ENCODE results near the gene VAV3.

VAV3 gene

GRCh38 chr1:107777664-107778047 is 187.3 kb downstream of the VAV3 start:
- TF ChIP-seq CTCF (IDR thresholded peaks at IDR 0.05; ENCODE audit: low read depth, low read length): no peak
- DNase-seq (ENCODE audit: extremely low read depth, low read depth): no peak

- no peak for DNase-seq (ENCODE audit: extremely low read depth, low read depth)
- no peak for TF ChIP-seq CTCF (IDR thresholded peaks at IDR 0.05; ENCODE audit: low read depth, low read length)
These were observed 187.9 kb downstream of the VAV3 start for GRCh38 chr1:107776900-107777663.

GRCh38 chr1:107771377-107771776 is 193.6 kb downstream of the VAV3 start:
- no peak for TF ChIP-seq CTCF (IDR thresholded peaks at IDR 0.05; ENCODE audit: low read depth, low read length)
- DNase-seq (ENCODE audit: extremely low read depth, low read depth): no peak

- no peak for DNase-seq (ENCODE audit: extremely low read depth, low read depth)
These were observed 197.8 kb downstream of the VAV3 start for GRCh38 chr1:107767156-107767582.

GRCh38 chr1:107766533-107766932 is 198.4 kb downstream of the VAV3 start:
- DNase-seq (ENCODE audit: extremely low read depth, low read depth): no peak
- TF ChIP-seq CTCF (IDR thresholded peaks at IDR 0.05; ENCODE audit: low read depth, low read length): no peak

More at GRCh38 chr1:107767156-107767582, 197.8 kb downstream of the VAV3 start:
- TF ChIP-seq CTCF (IDR thresholded peaks at IDR 0.05; ENCODE audit: low read depth, low read length): no peak

- no peak for DNase-seq (ENCODE audit: extremely low read depth, low read depth)
- no peak for TF ChIP-seq CTCF (IDR thresholded peaks at IDR 0.05; ENCODE audit: low read depth, low read length)
These were observed 202.1 kb downstream of the VAV3 start for GRCh38 chr1:107762751-107763390.

GRCh38 chr1:107760065-107760464 is 204.9 kb downstream of the VAV3 start:
- no peak for TF ChIP-seq CTCF (IDR thresholded peaks at IDR 0.05; ENCODE audit: low read depth, low read length)
- DNase-seq (ENCODE audit: extremely low read depth, low read depth): no peak
